SU-DHL-6 (cell line): Measurements from ENCODE around the gene KIF11.

Experiments used
- H2AFZ ChIP-seq: fragments of 200-600 bp; sonication (generic); 2 replicates; pipeline ENCODE4 v1.6.1; 2014; ENCODE audit warnings: low read depth, mild to moderate bottlenecking, moderate library complexity, mixed read lengths, antibody characterized with exemption, low read length; ENCODE audit not compliant: severe bottlenecking
- H3F3A ChIP-seq: fragments of 200-600 bp; shearing (Covaris generic); 2 replicates; pipeline ENCODE4 v1.6.0; 2016; ENCODE audit warnings: antibody characterized with exemption, mild to moderate bottlenecking; ENCODE audit not compliant: insufficient read depth
- H3K27ac ChIP-seq: fragments of 200-600 bp; sonication (generic); 2 replicates; pipeline ENCODE4 v1.5.1; 2016; ENCODE audit warnings: low read depth, mild to moderate bottlenecking, low read length, moderate library complexity, mixed read lengths
- H3K27me3 ChIP-seq: fragments of 200-600 bp; sonication (generic), shearing (Covaris generic); 2 replicates; pipeline ENCODE4 v1.6.0; 2014; ENCODE audit warnings: mild to moderate bottlenecking, low read length
- H3K36me3 ChIP-seq: fragments of 200-600 bp; sonication (generic); 2 replicates; pipeline ENCODE4 v1.6.1; 2014; ENCODE audit warnings: mild to moderate bottlenecking, low read length, mixed read lengths
- H3K4me2 ChIP-seq: fragments of 300-600, 200-600 bp; shearing (Covaris generic), sonication (generic); 2 replicates; pipeline ENCODE4 v1.6.0; 2014; ENCODE audit warnings: low read length, low read depth, mild to moderate bottlenecking; ENCODE audit not compliant: poor library complexity, severe bottlenecking
- H3K4me3 ChIP-seq: fragments of 200-600 bp; sonication (generic); 2 replicates; pipeline ENCODE4 v1.5.1; 2014; ENCODE audit warnings: antibody characterized with exemption, low read length, mild to moderate bottlenecking, mixed read lengths; ENCODE audit not compliant: insufficient read depth, poor library complexity, severe bottlenecking
- H3K79me2 ChIP-seq: fragments of 200-600 bp; sonication (generic); 2 replicates; pipeline ENCODE4 v1.6.1; 2014; ENCODE audit warnings: mild to moderate bottlenecking, low read length, moderate library complexity; ENCODE audit not compliant: insufficient read depth
- H3K9ac ChIP-seq: fragments of 200-600 bp; sonication (generic); 2 replicates; pipeline ENCODE4 v1.7.0; 2014; ENCODE audit warnings: mild to moderate bottlenecking, low read length
- H3K9me2 ChIP-seq: fragments of 200-600 bp; sonication (generic); replicated peaks from 2 replicates; pipeline ENCODE4 v1.6.1; 2014; ENCODE audit warnings: low read length; ENCODE audit not compliant: insufficient read depth
- H3K9me3 ChIP-seq: fragments of 200-600 bp; sonication (generic); 2 replicates; pipeline ENCODE4 v1.6.1; 2014; ENCODE audit warnings: low read length, mixed read lengths; ENCODE audit not compliant: insufficient read depth
- H4K20me1 ChIP-seq: fragments of 200-600 bp; sonication (generic); 2 replicates; pipeline ENCODE4 v1.6.1; 2014; ENCODE audit warnings: low read depth, mild to moderate bottlenecking, antibody characterized with exemption, low read length, moderate library complexity, mixed read lengths
- CTCF ChIP-seq: fragments of 200-600 bp; sonication (generic); IDR thresholded peaks from one replicate; pipeline ENCODE4 v1.5.1; 2017; ENCODE audit warnings: antibody characterized with exemption, mild to moderate bottlenecking, low read length, moderate library complexity; ENCODE audit not compliant: insufficient read depth, poor library complexity, severe bottlenecking
- EZH2phosphoT487 ChIP-seq: fragments of 200-600 bp; sonication (generic), shearing (Covaris generic); conservative IDR thresholded peaks from 2 replicates; pipeline ENCODE4 v1.6.1; 2018; ENCODE audit warnings: mild to moderate bottlenecking, antibody characterized with exemption, low read length, moderate library complexity, mixed read lengths

The KIF11 gene

GRCh38 chr10:92598321-92598720 lies 5.4 kb downstream of the KIF11 start:
- 0 out of 2 replicates have a peak overlapping the region, but pooled peaks have one; percentile 19 for H3K27ac ChIP-seq
- peaks cover 11% of the 10 kb centered on the region; the same call in 1 of the 2 replicates for H3F3A ChIP-seq
- TF ChIP-seq CTCF (no peak), EZH2phosphoT487 (no peak)
- no peak overlapping the region for H2AFZ ChIP-seq
- H3K27me3 ChIP-seq, result no peaks in the 10 kb centered on the region
- H3K9ac ChIP-seq, result no peak overlapping the region
- H3K9me3 ChIP-seq, result no peaks in the 10 kb centered on the region
- peaks cover 100% of the 10 kb centered on the region for H3K79me2 ChIP-seq
- H3K9me2 ChIP-seq, result no peaks in the 10 kb centered on the region
- peaks cover 34% of the 10 kb centered on the region for H4K20me1 ChIP-seq
- peaks cover 8% of the 10 kb centered on the region for H3K36me3 ChIP-seq
- H3K4me2 ChIP-seq, result peak overlapping the region; percentile 99
- no peak overlapping the region for H3K4me3 ChIP-seq

GRCh38 chr10:92604841-92605240 lies 11.9 kb downstream of the KIF11 start:
- no peak overlapping the region for H2AFZ ChIP-seq
- TF ChIP-seq CTCF (no peak), EZH2phosphoT487 (no peak)
- no peak overlapping the region for H3K4me2 ChIP-seq
- H3K27ac ChIP-seq, result no peak overlapping the region
- H3K79me2 ChIP-seq, result peaks cover 95% of the 10 kb centered on the region
- no peak overlapping the region for H3K4me3 ChIP-seq
- H4K20me1 ChIP-seq, result peaks cover 34% of the 10 kb centered on the region
- no peaks in the 10 kb centered on the region for H3K9me3 ChIP-seq
- H3K27me3 ChIP-seq, result no peaks in the 10 kb centered on the region
- H3K36me3 ChIP-seq, result peaks cover 27% of the 10 kb centered on the region
- no peak overlapping the region for H3K9ac ChIP-seq
- peaks cover 21% of the 10 kb centered on the region; the same call in 1 of the 2 replicates for H3F3A ChIP-seq
- H3K9me2 ChIP-seq, result no peaks in the 10 kb centered on the region

- H3K27ac ChIP-seq, result no peak overlapping the region
- TF ChIP-seq CTCF (no peak), EZH2phosphoT487 (no peak)
- H4K20me1 ChIP-seq, result peaks cover 13% of the 10 kb centered on the region
- no peak overlapping the region for H3K4me3 ChIP-seq
- H3K9ac ChIP-seq, result no peak overlapping the region
- no peaks in the 10 kb centered on the region for H3K9me2 ChIP-seq
- H3F3A ChIP-seq, result 0 out of 2 replicates have a peak, but pooled peaks cover 13% of the 10 kb centered on the region
- no peak overlapping the region for H2AFZ ChIP-seq
- peaks cover 59% of the 10 kb centered on the region for H3K79me2 ChIP-seq
- no peak overlapping the region for H3K4me2 ChIP-seq
- no peaks in the 10 kb centered on the region for H3K27me3 ChIP-seq
- no peaks in the 10 kb centered on the region for H3K9me3 ChIP-seq
- H3K36me3 ChIP-seq, result peaks cover 69% of the 10 kb centered on the region
Observed at GRCh38 chr10:92615515-92615914, 22.6 kb downstream of the KIF11 start.
